SK-MEL-5 (cell line): Measurements from ENCODE around the gene DFFB. TPM values are rescaled to one million over a fixed set of nuclear protein-coding genes. Genes with fewer than 3 reads are reported as not detected.

Experiments used
- DNase-seq: peaks from one replicate; pipeline ENCODE4 v3.0.0-alpha.2; 2016; ENCODE audit warnings: low read depth, low spot score
- in situ Hi-C: cut with HindIII; loops from 2 replicates; pipeline ENCODE4 v1.10.0; 2016; ENCODE audit warnings: low sequenced_read_pairs, high pct_unique_total_duplicates, low pct_unique_long_range_greater_than_20kb
- total RNA-seq: library from RNA; depleted of rRNA; stranded (reverse); fragments of >200 nt; shearing (Covaris generic); gene quantifications from 2 replicates; pipeline ENCODE4 v1.2.3, GENCODE V29; 2014; rRNA removed

DFFB gene
- total RNA-seq, 1 experiment from 2014 or later = 10.0 TPM

DNA sequence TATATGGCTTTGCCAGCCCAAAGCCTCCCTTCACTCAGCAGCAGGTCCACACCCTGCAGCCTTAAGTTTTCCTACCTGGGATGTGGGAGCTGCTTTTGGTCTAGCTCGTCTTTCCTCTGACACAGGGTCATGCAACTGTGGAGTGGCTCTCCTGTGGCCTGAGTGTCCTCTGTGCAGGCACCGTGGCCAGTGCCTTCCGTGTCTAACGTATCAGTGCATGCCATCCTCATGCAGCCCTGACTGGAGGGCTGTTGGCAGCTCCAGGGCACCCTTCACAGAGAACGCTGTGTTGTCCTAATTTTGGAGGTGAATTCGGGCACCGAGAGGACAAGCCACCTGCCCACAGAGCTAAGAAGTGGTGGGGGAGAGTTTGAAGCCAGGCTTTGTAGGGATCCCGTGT is 68.5 kb downstream of the DFFB start:
- in situ Hi-C loops = no loop called here
- DNase-seq = no peak

DNA sequence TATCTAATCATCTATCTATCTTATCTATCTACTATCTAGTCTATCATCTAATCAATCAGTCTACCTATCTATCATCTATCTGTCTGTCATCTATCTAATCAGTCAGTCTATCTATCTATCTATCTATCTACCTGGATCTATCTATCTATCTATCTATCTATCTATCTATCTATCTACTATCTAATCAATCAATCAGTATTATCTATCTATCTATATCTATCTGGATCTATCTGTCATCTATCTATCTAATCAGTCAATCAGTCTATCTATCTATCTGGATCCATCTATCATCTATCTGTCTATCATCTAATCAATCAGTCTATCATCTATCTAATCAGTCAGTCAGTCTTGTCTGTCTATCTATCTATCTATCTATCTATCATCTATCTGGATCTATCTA is 69.7 kb downstream of the DFFB start:
- DNase-seq = no peak
- in situ Hi-C loops = no loop called here

- in situ Hi-C loops = no loop called here
- no peak for DNase-seq
These were observed 71.3 kb downstream of the DFFB start for GRCh38 chr1:3928586-3928985.

DNA sequence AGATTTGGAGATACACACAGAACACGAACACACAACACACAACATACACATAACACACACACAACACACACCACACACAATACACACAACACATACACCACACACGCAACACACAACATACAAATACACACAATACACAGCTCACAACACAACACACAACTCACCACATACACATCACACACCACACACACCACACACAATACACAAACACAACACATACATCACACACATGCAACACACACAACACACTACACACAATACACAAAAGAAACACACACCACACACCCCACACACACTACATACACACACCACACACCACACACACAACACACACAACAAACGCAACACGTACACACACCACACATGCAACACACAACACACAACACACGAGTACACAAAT is 71.8 kb downstream of the DFFB start:
- in situ Hi-C loops = no loop called here
- DNase-seq = no peak

GRCh38 chr1:3930301-3931006 is 73.2 kb downstream of the DFFB start:
- no peak for DNase-seq
- in situ Hi-C loops = no loop called here

GRCh38 chr1:3931007-3931912 is 74.0 kb downstream of the DFFB start:
- in situ Hi-C loops = no loop called here
- DNase-seq = no peak

- DNase-seq = no peak
- in situ Hi-C loops = no loop called here
These were observed 75.1 kb downstream of the DFFB start for GRCh38 chr1:3932156-3932919.

Other genes starting within 250 kb of the DFFB start
- 0.90 and 3.1 TPM in 2 replicates for gene MEGF6, start 246.0 kb upstream of the DFFB start, total RNA-seq
- 12.2 and 12.3 TPM in 2 replicates for gene TPRG1L, start 232.5 kb upstream of the DFFB start, total RNA-seq
- gene WRAP73, start 207.4 kb upstream of the DFFB start, total RNA-seq = 25.5 and 27.5 TPM in 2 replicates
- 0.32 and 0.40 TPM in 2 replicates for gene TP73, start 205.0 kb upstream of the DFFB start, total RNA-seq
- gene CCDC27, start 105.0 kb upstream of the DFFB start, total RNA-seq = 0.05 TPM in 1 of 2 replicates, not detected in the other
- 2.9 and 4.4 TPM in 2 replicates for gene SMIM1, start 84.7 kb upstream of the DFFB start, total RNA-seq
- 27.9 and 40.6 TPM in 2 replicates for gene LRRC47, start 61.0 kb upstream of the DFFB start, total RNA-seq
- 10.6 and 19.6 TPM in 2 replicates for gene CEP104, start 265 bp upstream of the DFFB start, total RNA-seq
- gene C1orf174, start 42.8 kb downstream of the DFFB start, total RNA-seq = 21.7 and 24.1 TPM in 2 replicates